Spleen (tissue), 11 donors: ENCODE measurements around the gene ST3GAL4. TPM values are rescaled to one million over a fixed set of nuclear protein-coding genes. Genes with fewer than 3 reads are reported as not detected.

ENCODE experiments used
- DNase-seq: peaks from one replicate; pipeline ENCODE4 v3.0.0-alpha.2; 2020
- H3K27ac ChIP-seq, 8 donors: fragments of 200-600 bp; sonication (generic) in 7 of 8; 1 replicate in 4 of 8; 2 replicates in 4 of 8; pipeline versions ENCODE4 v1.5.0 to v1.8.0; 2016 to 2021; ENCODE audit warnings: inconsistent platforms in 4 of 8, mild to moderate bottlenecking in 4 of 8, moderate library complexity in 1 of 8
- H3K27me3 ChIP-seq, 7 donors: fragments of 200-600 bp; sonication (generic) in 6 of 7; replicated peaks in 1 of 7; 1 replicate in 4 of 7; 2 replicates in 3 of 7; pipeline versions ENCODE4 v1.5.0 to v1.8.0; 2016 to 2021; ENCODE audit warnings: inconsistent platforms in 3 of 7, mild to moderate bottlenecking in 1 of 7
- H3K36me3 ChIP-seq, 6 donors: fragments of 200-600 bp; sonication (generic) in 5 of 6; 1 replicate in 4 of 6; 2 replicates in 2 of 6; pipeline versions ENCODE4 v1.5.0 to v1.8.0; 2016 to 2021; ENCODE audit warnings: inconsistent platforms in 2 of 6
- H3K4me1 ChIP-seq, 6 donors: fragments of 200-600 bp; sonication (generic) in 5 of 6; 1 replicate in 3 of 6; 2 replicates in 3 of 6; pipeline versions ENCODE4 v1.5.0 to v1.8.0; 2016 to 2021; ENCODE audit warnings: inconsistent platforms in 3 of 6
- H3K4me3 ChIP-seq, 8 donors: fragments of 200-600 bp; sonication (generic) in 7 of 8; 1 replicate in 4 of 8; 2 replicates in 4 of 8; pipeline versions ENCODE4 v1.5.0 to v1.8.0; 2016 to 2021; ENCODE audit warnings: inconsistent platforms in 4 of 8, mild to moderate bottlenecking in 4 of 8, moderate library complexity in 2 of 8
- H3K9me3 ChIP-seq, 8 donors: fragments of 200-600 bp; sonication (generic) in 7 of 8; 1 replicate in 4 of 8; 2 replicates in 4 of 8; pipeline versions ENCODE4 v1.5.0 to v1.8.0; 2016 to 2021; ENCODE audit warnings: inconsistent platforms in 4 of 8
- POLR2A ChIP-seq, 3 donors: fragments of 450-650 bp; IDR thresholded peaks; one replicate each; pipeline ENCODE4 v1.5.1; 2017; ENCODE audit warnings: antibody characterized with exemption in 3 of 3, mild to moderate bottlenecking in 1 of 3
- POLR2AphosphoS5 ChIP-seq, 3 donors: sonication (generic); formaldehyde crosslinking; IDR thresholded peaks; one replicate each; pipeline ENCODE4 v1.5.1; 2017; ENCODE audit warnings: antibody characterized with exemption in 3 of 3
- WGBS, 5 donors: extraction: QIAGEN DNeasy Blood & Tissue Kit in 3 of 5; methylation state at CpG; one replicate each; pipeline versions ENCODE4 v1.1.5 to v1.1.7; 2013 to 2018; 5-methylcytosine and 5-hydroxymethylcytosine counted together
- intact Hi-C: fragments of 100-400 bp; cut with DNase I; formaldehyde crosslinking; loops from one replicate; pipeline ENCODE4 v1.15.0; 2023; ENCODE audit warnings: low total_unique reads
- polyA plus RNA-seq, 3 donors: library from polyadenylated mRNA; stranded (reverse); fragments of 200-250 nt; gene quantifications; one replicate each; pipeline ENCODE4 v1.2.1, GENCODE V29; 2013
- total RNA-seq, 7 donors: library from RNA; depleted of rRNA in 3 of 7; stranded (reverse); fragments of >200 nt in 3 of 7; fragmentation: NEBNext Ultra II Directional in 4 of 7; extraction: Animal tissue kit (Norgen Biotek cat#: 25700) in 4 of 7; gene quantifications; one replicate each; pipeline versions ENCODE4 v1.1.0 to v1.2.1, GENCODE V29; 2016 to 2021
- TF ChIP-seq, protein P1 (sequence below), 11 experiments: fragments of 200-600 bp in 7 of 11; fragments of 450-650 bp in 4 of 11; sonication (generic) in 4 of 11; IDR thresholded peaks in 8 of 11; conservative IDR thresholded peaks in 3 of 11; 1 replicate in 7 of 11; 2 replicates in 4 of 11; pipeline versions ENCODE4 v1.4.0 to v1.8.0; 2016 to 2021; ENCODE audit warnings: antibody characterized with exemption in 11 of 11, inconsistent platforms in 4 of 11, mild to moderate bottlenecking in 1 of 11
- donor health status: healthy with polysubstance abuse.
- donor health status: DM: no; HTN: no; CAD: no; lungs with moderate emphysema.
- donor health status: DM: no; HTN: no; CAD: no.
- donor health status: Bipolar disorder and iron deficiency.
- donor health status: healthy.
- donor health status: DM: no; HTN: no; CAD: no.
- donor health status: DM: yes; HTN: yes; CAD: no.

The ST3GAL4 gene
- total and polyA plus RNA-seq, 10 donors: 12.8 to 102 (median 47.4) TPM

DNA sequence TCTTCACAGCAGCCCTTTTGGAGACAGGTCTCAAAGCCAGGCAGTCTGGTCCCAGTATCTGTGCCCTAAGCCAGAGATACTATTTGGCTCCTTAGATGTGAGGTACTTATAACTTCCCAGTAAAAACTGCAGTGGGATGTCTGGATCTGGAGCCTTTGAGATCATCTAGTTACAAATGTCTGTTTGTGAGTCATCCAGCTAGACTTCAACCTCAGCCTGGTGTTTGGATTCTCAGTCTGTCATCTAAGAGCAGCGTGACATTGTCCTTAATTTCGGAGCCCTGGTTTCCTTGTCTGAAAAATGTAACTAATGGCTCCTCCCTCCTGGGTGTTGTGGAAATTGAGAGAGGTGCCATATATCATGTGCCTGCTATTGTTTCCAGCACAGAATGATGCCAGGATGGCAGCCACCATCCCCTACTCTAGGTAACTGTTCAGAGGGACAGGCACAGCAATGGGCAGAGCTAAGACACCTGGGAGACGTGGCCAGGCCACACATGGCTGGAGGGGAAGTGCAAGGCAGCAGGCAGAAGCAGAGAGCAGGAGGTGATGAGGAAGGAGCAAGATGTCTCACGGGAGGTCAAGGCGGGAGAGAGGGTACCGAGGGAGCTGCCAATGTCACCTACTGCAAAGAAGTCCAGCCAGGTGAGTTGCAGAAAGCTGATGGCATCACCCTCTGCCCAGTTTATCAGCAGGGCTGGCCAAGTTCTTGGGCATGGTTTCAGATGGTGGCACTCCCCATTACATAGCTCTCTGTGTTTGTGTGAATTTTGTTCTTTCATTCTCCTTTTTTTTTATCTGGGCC lies 20.6 kb upstream of the ST3GAL4 start:
- TF ChIP-seq POLR2A (IDR thresholded peaks at IDR 0.05): no peak
- TF ChIP-seq, protein P1, sequence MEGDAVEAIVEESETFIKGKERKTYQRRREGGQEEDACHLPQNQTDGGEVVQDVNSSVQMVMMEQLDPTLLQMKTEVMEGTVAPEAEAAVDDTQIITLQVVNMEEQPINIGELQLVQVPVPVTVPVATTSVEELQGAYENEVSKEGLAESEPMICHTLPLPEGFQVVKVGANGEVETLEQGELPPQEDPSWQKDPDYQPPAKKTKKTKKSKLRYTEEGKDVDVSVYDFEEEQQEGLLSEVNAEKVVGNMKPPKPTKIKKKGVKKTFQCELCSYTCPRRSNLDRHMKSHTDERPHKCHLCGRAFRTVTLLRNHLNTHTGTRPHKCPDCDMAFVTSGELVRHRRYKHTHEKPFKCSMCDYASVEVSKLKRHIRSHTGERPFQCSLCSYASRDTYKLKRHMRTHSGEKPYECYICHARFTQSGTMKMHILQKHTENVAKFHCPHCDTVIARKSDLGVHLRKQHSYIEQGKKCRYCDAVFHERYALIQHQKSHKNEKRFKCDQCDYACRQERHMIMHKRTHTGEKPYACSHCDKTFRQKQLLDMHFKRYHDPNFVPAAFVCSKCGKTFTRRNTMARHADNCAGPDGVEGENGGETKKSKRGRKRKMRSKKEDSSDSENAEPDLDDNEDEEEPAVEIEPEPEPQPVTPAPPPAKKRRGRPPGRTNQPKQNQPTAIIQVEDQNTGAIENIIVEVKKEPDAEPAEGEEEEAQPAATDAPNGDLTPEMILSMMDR (IDR thresholded peaks at IDR 0.05 in 8 of 11, conservative IDR thresholded peaks at IDR 0.05 in 3 of 11): no peak
- no peak for TF ChIP-seq POLR2AphosphoS5 (IDR thresholded peaks at IDR 0.05)
- H3K27me3 ChIP-seq: no peaks in the 10 kb centered on the region
- DNase-seq: peak; percentile 59
- intact Hi-C loops: no loop called here
- H3K4me1 ChIP-seq: peaks cover 15 to 94% (median 45%) of the 10 kb centered on the region in 6 donors
- no peaks in the 10 kb centered on the region for H3K9me3 ChIP-seq
- 76 to 93% (median 82%) methylated on average over 6 of the region's 6 CpGs for WGBS, 5 donors
- H3K36me3 ChIP-seq: peaks cover 0 to 83% (median 33%) of the 10 kb centered on the region in 6 donors
- H3K27ac ChIP-seq: peak overlapping the region in 3 of 8 donors; percentile 46 to 68 (median 67)
- H3K4me3 ChIP-seq: no peak overlapping the region

DNA sequence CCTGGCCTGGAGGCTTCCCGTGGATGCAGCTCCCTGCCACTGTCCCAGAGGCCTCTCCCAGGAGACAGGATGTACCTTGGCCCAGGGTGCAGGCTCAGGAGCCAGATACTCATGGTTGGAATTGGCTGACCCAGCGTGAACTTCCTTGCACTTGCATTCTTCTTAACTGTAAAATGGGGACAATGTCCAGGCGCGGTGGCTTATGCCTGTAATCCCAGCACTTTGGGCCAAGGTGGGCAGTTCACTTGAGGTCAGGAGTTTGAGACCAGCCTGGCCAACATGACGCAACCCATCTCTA lies 20.1 kb upstream of the ST3GAL4 start:
- TF ChIP-seq POLR2A (IDR thresholded peaks at IDR 0.05): no peak
- TF ChIP-seq, protein P1 (IDR thresholded peaks at IDR 0.05 in 8 of 11, conservative IDR thresholded peaks at IDR 0.05 in 3 of 11): no peak
- no peak for TF ChIP-seq POLR2AphosphoS5 (IDR thresholded peaks at IDR 0.05)
- H3K4me1 ChIP-seq: peaks cover 15 to 94% (median 48%) of the 10 kb centered on the region in 6 donors
- no peak overlapping the region for H3K4me3 ChIP-seq
- H3K27me3 ChIP-seq: no peaks in the 10 kb centered on the region
- peak overlapping the region in 3 of 8 donors; percentile 46 to 68 (median 67) for H3K27ac ChIP-seq
- intact Hi-C loops: no loop called here
- H3K36me3 ChIP-seq: peaks cover 0 to 89% (median 35%) of the 10 kb centered on the region in 6 donors
- H3K9me3 ChIP-seq: no peaks in the 10 kb centered on the region
- 84 to 96% (median 90%) methylated on average over 5 of the region's 5 CpGs for WGBS, 5 donors
- DNase-seq: peak; percentile 54

DNA sequence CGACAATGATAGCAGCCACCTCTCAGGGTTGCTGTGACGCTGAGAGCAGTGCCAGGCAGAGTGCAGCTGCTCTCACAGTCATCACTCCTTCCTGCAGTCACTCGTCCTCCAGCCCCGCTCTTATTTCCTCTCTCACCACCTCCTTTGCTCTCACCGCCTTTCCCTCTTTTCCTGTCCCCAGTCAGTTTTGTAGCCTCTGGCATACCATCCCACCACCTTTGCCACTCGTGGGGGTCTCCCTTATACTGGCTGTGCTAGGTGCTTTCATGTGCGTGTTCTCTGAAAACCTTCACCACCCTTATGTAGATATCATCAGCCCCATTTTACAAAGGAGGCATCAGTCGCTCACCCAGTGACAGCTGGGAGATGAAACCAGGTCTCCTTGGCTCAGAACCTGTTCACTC lies 19.3 kb upstream of the ST3GAL4 start:
- no peak overlapping the region for H3K4me3 ChIP-seq
- peak overlapping the region in 7 of 8 donors; percentile 23 to 70 (median 63) for H3K27ac ChIP-seq
- TF ChIP-seq POLR2A (IDR thresholded peaks at IDR 0.05) (no peak), POLR2AphosphoS5 (IDR thresholded peaks at IDR 0.05) (peak in 1 of 3 donors; percentile 7)
- TF ChIP-seq, protein P1 (IDR thresholded peaks at IDR 0.05 in 8 of 11, conservative IDR thresholded peaks at IDR 0.05 in 3 of 11): no peak
- DNase-seq: peak; percentile 51
- WGBS, 5 donors: 26 to 44% (median 27%) methylated on average over 8 of the region's 8 CpGs
- intact Hi-C loops: no loop called here
- H3K27me3 ChIP-seq: no peaks in the 10 kb centered on the region
- no peaks in the 10 kb centered on the region for H3K9me3 ChIP-seq
- peaks cover 15 to 96% (median 50%) of the 10 kb centered on the region in 6 donors for H3K4me1 ChIP-seq
- peaks cover 0 to 91% (median 37%) of the 10 kb centered on the region in 6 donors for H3K36me3 ChIP-seq

DNA sequence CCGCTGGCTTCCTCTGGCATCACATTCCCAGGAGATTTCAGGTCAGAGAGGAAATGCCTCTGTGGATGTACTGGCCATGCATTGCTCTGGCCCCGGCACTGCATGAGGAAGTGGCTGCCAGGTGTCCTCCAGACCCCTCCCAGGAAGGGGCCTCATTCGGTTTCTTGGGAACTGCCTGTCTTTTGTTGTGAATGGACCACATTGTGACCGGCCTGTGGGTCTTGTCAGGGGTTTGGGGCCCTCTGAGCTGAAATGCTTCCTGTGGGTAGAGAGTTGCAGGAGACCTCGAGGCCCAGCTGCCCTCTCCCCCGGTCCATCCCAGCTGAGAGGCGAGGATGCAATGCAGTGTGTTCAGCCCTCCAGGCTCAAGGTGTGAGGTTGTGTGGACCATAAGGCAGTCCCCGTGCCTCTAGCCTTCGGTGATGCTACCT lies 18.8 kb upstream of the ST3GAL4 start:
- H3K36me3 ChIP-seq: peaks cover 0 to 91% (median 38%) of the 10 kb centered on the region in 6 donors
- H3K27me3 ChIP-seq: no peaks in the 10 kb centered on the region
- no peaks in the 10 kb centered on the region for H3K9me3 ChIP-seq
- H3K27ac ChIP-seq: peak overlapping the region in 7 of 8 donors; percentile 23 to 70 (median 63)
- DNase-seq: peak; percentile 79
- intact Hi-C loops: no loop called here
- peak in 2 of 3 donors; percentile 18 to 19 for TF ChIP-seq POLR2AphosphoS5 (IDR thresholded peaks at IDR 0.05)
- no peak for TF ChIP-seq POLR2A (IDR thresholded peaks at IDR 0.05)
- no peak overlapping the region for H3K4me3 ChIP-seq
- peaks cover 15 to 96% (median 50%) of the 10 kb centered on the region in 6 donors for H3K4me1 ChIP-seq
- 35 to 53% (median 49%) methylated on average over 6 to 9 of the region's 9 CpGs for WGBS, 5 donors
